Gastroesophageal sphincter (tissue), 3 donors: ENCODE measurements around the gene DAP.

Source experiments
- EP300 ChIP-seq: sonication (generic); formaldehyde crosslinking; IDR thresholded peaks from one replicate; pipeline ENCODE4 v1.6.1; 2017; ENCODE audit warnings: antibody characterized with exemption, mild to moderate bottlenecking
- POLR2A ChIP-seq, 2 donors: fragments of 450-650 bp; IDR thresholded peaks; one replicate each; pipeline ENCODE4 v1.6.1; 2017; ENCODE audit warnings: antibody characterized with exemption in 2 of 2, mild to moderate bottlenecking in 2 of 2, moderate library complexity in 1 of 2
- POLR2AphosphoS5 ChIP-seq: sonication (generic); formaldehyde crosslinking; IDR thresholded peaks from one replicate; pipeline ENCODE4 v1.6.1; 2017; ENCODE audit warnings: antibody characterized with exemption
- TF ChIP-seq, protein P1 (sequence below), 4 experiments: fragments of 200-600 bp in 2 of 4; fragments of 450-650 bp in 2 of 4; sonication (generic) in 1 of 4; IDR thresholded peaks; one replicate each; pipeline ENCODE4 v1.5.1; 2017 to 2019; ENCODE audit warnings: antibody characterized with exemption in 4 of 4, mild to moderate bottlenecking in 2 of 4, moderate library complexity in 2 of 4

DNA sequence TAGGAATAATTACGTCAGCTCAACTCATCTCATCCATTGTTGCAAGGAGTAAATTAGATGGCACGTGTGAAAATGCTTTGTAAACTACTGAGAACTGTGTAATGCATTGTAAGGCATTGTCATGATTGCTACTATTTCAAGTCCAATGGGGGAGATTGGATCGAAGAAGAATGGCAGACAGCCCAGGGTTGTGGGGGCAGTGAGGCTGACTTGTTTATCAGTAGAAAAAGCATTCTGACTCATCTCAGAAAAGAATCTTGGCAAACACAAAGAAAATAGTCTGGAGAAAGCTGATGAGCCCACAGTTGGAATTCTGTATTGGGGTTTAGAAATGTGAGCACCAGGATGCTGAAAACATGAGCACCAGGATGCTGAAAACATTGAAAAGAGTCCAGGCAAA, 28.0 kb upstream of the DAP start:
- TF ChIP-seq, protein P1, sequence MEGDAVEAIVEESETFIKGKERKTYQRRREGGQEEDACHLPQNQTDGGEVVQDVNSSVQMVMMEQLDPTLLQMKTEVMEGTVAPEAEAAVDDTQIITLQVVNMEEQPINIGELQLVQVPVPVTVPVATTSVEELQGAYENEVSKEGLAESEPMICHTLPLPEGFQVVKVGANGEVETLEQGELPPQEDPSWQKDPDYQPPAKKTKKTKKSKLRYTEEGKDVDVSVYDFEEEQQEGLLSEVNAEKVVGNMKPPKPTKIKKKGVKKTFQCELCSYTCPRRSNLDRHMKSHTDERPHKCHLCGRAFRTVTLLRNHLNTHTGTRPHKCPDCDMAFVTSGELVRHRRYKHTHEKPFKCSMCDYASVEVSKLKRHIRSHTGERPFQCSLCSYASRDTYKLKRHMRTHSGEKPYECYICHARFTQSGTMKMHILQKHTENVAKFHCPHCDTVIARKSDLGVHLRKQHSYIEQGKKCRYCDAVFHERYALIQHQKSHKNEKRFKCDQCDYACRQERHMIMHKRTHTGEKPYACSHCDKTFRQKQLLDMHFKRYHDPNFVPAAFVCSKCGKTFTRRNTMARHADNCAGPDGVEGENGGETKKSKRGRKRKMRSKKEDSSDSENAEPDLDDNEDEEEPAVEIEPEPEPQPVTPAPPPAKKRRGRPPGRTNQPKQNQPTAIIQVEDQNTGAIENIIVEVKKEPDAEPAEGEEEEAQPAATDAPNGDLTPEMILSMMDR (IDR thresholded peaks at IDR 0.05), result no peak
- TF ChIP-seq POLR2A (IDR thresholded peaks at IDR 0.05) (no peak), EP300 (no peak), POLR2AphosphoS5 (no peak)
